RWPE2 (cell line): ENCODE measurements around the gene TKT.

Experiments
- ATAC-seq: fragments of 200-7000 bp; cut with Tn5 transposase; 3 replicates; pipeline ENCODE4 v1.9.1; 2021; ENCODE audit warnings: low read depth
- DNase-seq: peaks from one replicate; pipeline ENCODE4 v3.0.0-alpha.2; 2020; ENCODE audit warnings: low spot score
- H3K27ac ChIP-seq: fragments of 450-650 bp; 2 replicates; pipeline ENCODE4 v1.5.1; 2017; ENCODE audit warnings: mild to moderate bottlenecking; ENCODE audit not compliant: poor library complexity, severe bottlenecking
- H3K27me3 ChIP-seq: fragments of 250-450 bp; sonication (Bioruptor Pico); 2 replicates; pipeline ENCODE4 v1.5.1; 2021; ENCODE audit warnings: mild to moderate bottlenecking, moderate library complexity; ENCODE audit not compliant: insufficient read depth, poor library complexity, severe bottlenecking
- H3K36me3 ChIP-seq: fragments of 250-450 bp; sonication (Bioruptor Pico); 2 replicates; pipeline ENCODE4 v1.5.1; 2020; ENCODE audit warnings: low read depth, mild to moderate bottlenecking, moderate library complexity
- H3K4me1 ChIP-seq: fragments of 250-450 bp; sonication (Bioruptor Pico); 2 replicates; pipeline ENCODE4 v1.5.1; 2021; ENCODE audit warnings: mild to moderate bottlenecking, moderate library complexity; ENCODE audit not compliant: insufficient read depth, poor library complexity, severe bottlenecking
- H3K4me3 ChIP-seq: fragments of 250-450 bp; sonication (Bioruptor Pico); 2 replicates; pipeline ENCODE4 v1.5.1; 2021; ENCODE audit warnings: mild to moderate bottlenecking, moderate library complexity; ENCODE audit not compliant: severe bottlenecking
- H3K9me3 ChIP-seq: fragments of 250-450 bp; sonication (Bioruptor Pico); 2 replicates; pipeline ENCODE4 v1.5.1; 2021; ENCODE audit warnings: mild to moderate bottlenecking, moderate library complexity; ENCODE audit not compliant: severe bottlenecking
- CTCF ChIP-seq: fragments of 450-650 bp; IDR thresholded peaks from one replicate; pipeline ENCODE4 v1.5.1; 2017; ENCODE audit warnings: mild to moderate bottlenecking, moderate library complexity; ENCODE audit not compliant: poor library complexity, severe bottlenecking

The TKT gene

GRCh38 chr3:53179580-53179979 is 76.2 kb downstream of the TKT start:
- DNase-seq, result no peak
- Histone ChIP-seq H3K36me3 (peaks cover 31% of the 10 kb centered on the region), H3K27me3 (no peaks in the 10 kb centered on the region), H3K9me3 (no peaks in the 10 kb centered on the region), H3K4me3 (no peak overlapping the region), H3K27ac (no peak overlapping the region), H3K4me1 (no peaks in the 10 kb centered on the region)
- no peak for TF ChIP-seq CTCF
- ATAC-seq, result no peak

- peaks cover 32% of the 10 kb centered on the region; the same call in 1 of the 2 replicates for H3K36me3 ChIP-seq
- H3K4me3 ChIP-seq, result no peak overlapping the region
- no peak overlapping the region for H3K27ac ChIP-seq
- H3K4me1 ChIP-seq, result no peaks in the 10 kb centered on the region
- ATAC-seq (no peak), DNase-seq (no peak)
- TF ChIP-seq CTCF, result no peak
- no peaks in the 10 kb centered on the region for H3K27me3 ChIP-seq
- H3K9me3 ChIP-seq, result no peaks in the 10 kb centered on the region
Measured at GRCh38 chr3:53178246-53178645, 77.6 kb downstream of the TKT start.

GRCh38 chr3:53175613-53176540 is 79.9 kb downstream of the TKT start:
- Histone ChIP-seq H3K9me3 (no peaks in the 10 kb centered on the region), H3K27me3 (no peaks in the 10 kb centered on the region), H3K27ac (no peak overlapping the region), H3K4me3 (no peak overlapping the region), H3K4me1 (no peaks in the 10 kb centered on the region), H3K36me3 (peaks cover 22% of the 10 kb centered on the region; the same call in 1 of the 2 replicates)
- DNase-seq (no peak), ATAC-seq (no peak)
- no peak for TF ChIP-seq CTCF
